Lower leg skin (tissue), 4 donors: ENCODE data around the gene DHX34. TPM values are rescaled to one million over a fixed set of nuclear protein-coding genes. Genes with fewer than 3 reads are reported as not detected.

Source experiments
- DNase-seq, 2 donors: peaks; one replicate each; pipeline ENCODE4 v3.0.0-alpha.2; 2019; ENCODE audit warnings: low spot score in 2 of 2
- H3K4me3 ChIP-seq: fragments of 200-600 bp; sonication (generic); 2 replicates; pipeline ENCODE4 v1.5.1; 2017; ENCODE audit warnings: mild to moderate bottlenecking, low read depth; ENCODE audit not compliant: poor library complexity, severe bottlenecking
- CTCF ChIP-seq, 3 donors: fragments of 450-650 bp; IDR thresholded peaks; one replicate each; pipeline ENCODE4 v1.5.1; 2016; ENCODE audit warnings: antibody characterized with exemption in 3 of 3, mild to moderate bottlenecking in 3 of 3, moderate library complexity in 2 of 3
- POLR2A ChIP-seq, 2 donors: fragments of 450-650 bp; IDR thresholded peaks; one replicate each; pipeline ENCODE4 v1.6.1; 2016 to 2017; ENCODE audit warnings: antibody characterized with exemption in 2 of 2, mild to moderate bottlenecking in 1 of 2, moderate library complexity in 1 of 2
- WGBS, 2 donors: methylation state at CpG; one replicate each; pipeline ENCODE4 v1.1.5; 2018; 5-methylcytosine and 5-hydroxymethylcytosine counted together
- intact Hi-C: fragments of 100-400 bp; cut with DNase I; formaldehyde crosslinking; loops from one replicate; pipeline ENCODE4 v1.15.0; 2023; ENCODE audit warnings: low total_unique reads
- total RNA-seq, 4 donors: library from RNA; depleted of rRNA; stranded (reverse); fragments of >200 nt; gene quantifications; one replicate each; pipeline ENCODE4 v1.1.0, GENCODE V29; 2016

The DHX34 gene
- total RNA-seq, 4 donors from 2014 or later: 11.1 to 28.7 (median 18.9) TPM

GRCh38 chr19:47353307-47353712 is 4.2 kb downstream of the DHX34 start:
- DNase-seq: no peak
- no peak overlapping the region for H3K4me3 ChIP-seq
- TF ChIP-seq POLR2A (IDR thresholded peaks at IDR 0.05): no peak
- peak in 1 of 3 donors; percentile 5 for TF ChIP-seq CTCF (IDR thresholded peaks at IDR 0.05)
- 91 to 95% methylated on average over 19 to 24 of the region's 24 CpGs for WGBS, 2 donors
- intact Hi-C loops: no loop called here

GRCh38 chr19:47356900-47357299 is 7.8 kb downstream of the DHX34 start:
- WGBS, 2 donors: 90 to 94% methylated on average over 6 of the region's 6 CpGs
- H3K4me3 ChIP-seq: no peak overlapping the region
- DNase-seq: no peak
- intact Hi-C loops: no loop called here
- TF ChIP-seq CTCF (IDR thresholded peaks at IDR 0.05): no peak
- no peak for TF ChIP-seq POLR2A (IDR thresholded peaks at IDR 0.05)

- intact Hi-C loops: no loop called here
- DNase-seq: no peak
These were observed 8.9 kb downstream of the DHX34 start for GRCh38 chr19:47357788-47358680.

GRCh38 chr19:47358936-47359335 is 9.8 kb downstream of the DHX34 start:
- TF ChIP-seq POLR2A (IDR thresholded peaks at IDR 0.05): no peak
- no peak for TF ChIP-seq CTCF (IDR thresholded peaks at IDR 0.05)
- no peak overlapping the region for H3K4me3 ChIP-seq
- no peak for DNase-seq
- WGBS, 2 donors: 88 to 93% methylated on average over 6 of the region's 6 CpGs
- intact Hi-C loops: no loop called here

More at GRCh38 chr19:47357788-47358680, 8.9 kb downstream of the DHX34 start:
- 95 to 98% methylated on average over 19 to 26 of the region's 28 CpGs for WGBS, 2 donors
- no peak overlapping the region for H3K4me3 ChIP-seq
- no peak for TF ChIP-seq CTCF (IDR thresholded peaks at IDR 0.05)
- no peak for TF ChIP-seq POLR2A (IDR thresholded peaks at IDR 0.05)

GRCh38 chr19:47362321-47362720 is 13.2 kb downstream of the DHX34 start:
- no peak for DNase-seq
- intact Hi-C loops: no loop called here
- no peak overlapping the region for H3K4me3 ChIP-seq
- 94% methylated on average over 21 of the region's 21 CpGs for WGBS, 2 donors
- TF ChIP-seq POLR2A (IDR thresholded peaks at IDR 0.05) (no peak), CTCF (IDR thresholded peaks at IDR 0.05) (no peak)
